Thoracic aorta (tissue), 2 donors: ENCODE data around the gene LAMB4. TPM values are rescaled to one million over a fixed set of nuclear protein-coding genes. Genes with fewer than 3 reads are reported as not detected.
A peak's percentile ranks its signal among the peaks of the same experiment; 100 is the strongest.

Source experiments
- ATAC-seq: fragments of 150-250 bp; one replicate; pipeline ENCODE4 v1.8.0; 2017; ENCODE audit warnings: low read depth; ENCODE audit not compliant: insufficient number of reproducible peaks, low FRiP score
- DNase-seq: peaks from one replicate; pipeline ENCODE4 v3.0.0-alpha.2; 2020; ENCODE audit warnings: low spot score
- H3K27ac ChIP-seq, 2 donors: fragments of 200-600 bp; sonication (generic); 1 replicate in 1 of 2; 2 replicates in 1 of 2; pipeline ENCODE4 v1.5.1; 2016; ENCODE audit warnings: mild to moderate bottlenecking in 2 of 2, moderate library complexity in 2 of 2
- H3K27me3 ChIP-seq: fragments of 200-600 bp; sonication (generic); replicated peaks from 2 replicates; pipeline ENCODE4 v1.6.0; 2016; ENCODE audit warnings: mild to moderate bottlenecking; ENCODE audit not compliant: insufficient read depth
- H3K36me3 ChIP-seq: fragments of 200-600 bp; sonication (generic); one replicate; pipeline ENCODE4 v1.5.1; 2016
- H3K4me1 ChIP-seq, 2 donors: fragments of 200-600 bp; sonication (generic); 1 replicate in 1 of 2; 2 replicates in 1 of 2; pipeline versions ENCODE4 v1.5.1 to v1.6.0; 2016; ENCODE audit warnings: low read depth in 2 of 2, mild to moderate bottlenecking in 1 of 2; ENCODE audit not compliant: control insufficient read depth in 1 of 2
- H3K4me3 ChIP-seq: fragments of 200-600 bp; sonication (generic); 2 replicates; pipeline ENCODE4 v1.5.1; 2016; ENCODE audit warnings: mild to moderate bottlenecking
- H3K9me3 ChIP-seq: fragments of 200-600 bp; sonication (generic); 2 replicates; pipeline ENCODE4 v1.5.1; 2016
- CTCF ChIP-seq: fragments of 200-600 bp; sonication (generic); IDR thresholded peaks from one replicate; pipeline ENCODE4 v1.5.1; 2019; ENCODE audit warnings: antibody characterized with exemption
- total RNA-seq, 2 donors: library from RNA; depleted of rRNA; stranded (reverse); fragments of >200 nt; gene quantifications; one replicate each; pipeline versions ENCODE4 v1.1.0 to v1.2.3, GENCODE V29; 2016

LAMB4 gene
- total RNA-seq, 2 donors from 2014 or later, result 0.14 TPM; not detected in 1

- H3K36me3 ChIP-seq, result peaks cover 7% of the 10 kb centered on the region
- ATAC-seq, result no peak
- no peak for DNase-seq
- peak; percentile 38 for TF ChIP-seq CTCF
- H3K9me3 ChIP-seq, result no peaks in the 10 kb centered on the region
- no peak overlapping the region for H3K4me3 ChIP-seq
- H3K27ac ChIP-seq, result no peak overlapping the region
- H3K4me1 ChIP-seq, result peaks cover 0 to 18% of the 10 kb centered on the region in 2 donors
- no peaks in the 10 kb centered on the region for H3K27me3 ChIP-seq
These were observed 147.2 kb downstream of the LAMB4 start for GRCh38 chr7:107982918-107983389.

DNA sequence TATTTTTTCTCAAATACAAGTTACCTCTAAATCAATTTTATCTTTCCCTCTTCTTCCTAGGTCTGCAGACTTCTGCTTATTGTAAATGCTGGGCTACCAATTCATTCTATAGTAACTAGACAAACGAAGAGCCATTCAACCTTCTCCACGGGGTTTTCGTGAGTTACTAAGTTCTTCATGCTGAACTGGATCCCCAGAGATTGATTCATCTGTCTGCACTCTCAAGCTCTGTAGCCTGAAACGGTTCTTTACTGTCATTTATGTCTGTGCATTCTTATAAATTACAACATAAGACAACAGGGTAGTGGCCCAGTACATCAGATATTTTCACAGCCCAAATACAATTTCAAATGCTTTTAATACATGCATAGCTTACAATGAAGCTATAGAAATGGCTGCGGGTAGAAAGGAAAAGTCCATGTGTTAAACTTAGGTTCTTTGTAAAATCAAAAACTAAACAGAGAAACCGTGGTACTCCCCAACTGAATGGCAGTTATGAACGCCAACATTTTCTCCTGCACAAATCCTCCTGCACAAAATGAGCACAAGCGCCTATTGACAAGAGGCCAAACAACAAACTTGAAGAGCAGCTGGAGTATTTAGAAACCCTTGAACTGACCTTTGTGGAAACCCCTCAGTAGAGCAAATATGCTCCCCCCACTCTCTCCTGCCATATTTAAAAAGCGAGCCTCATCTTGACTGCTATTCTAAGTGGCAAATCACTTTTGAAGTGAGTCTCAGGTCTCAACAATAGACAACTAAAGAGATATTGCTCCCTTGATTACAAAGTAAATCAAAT is 147.9 kb downstream of the LAMB4 start:
- peaks cover 0 to 18% of the 10 kb centered on the region in 2 donors for H3K4me1 ChIP-seq
- no peaks in the 10 kb centered on the region for H3K27me3 ChIP-seq
- H3K9me3 ChIP-seq, result no peaks in the 10 kb centered on the region
- H3K4me3 ChIP-seq, result no peak overlapping the region
- ATAC-seq (no peak), DNase-seq (no peak)
- peaks cover 11% of the 10 kb centered on the region for H3K36me3 ChIP-seq
- no peak for TF ChIP-seq CTCF
- H3K27ac ChIP-seq, result no peak overlapping the region

GRCh38 chr7:107981466-107981865 is 148.7 kb downstream of the LAMB4 start:
- H3K4me3 ChIP-seq, result no peak overlapping the region
- DNase-seq (no peak), ATAC-seq (no peak)
- no peak overlapping the region for H3K27ac ChIP-seq
- no peaks in the 10 kb centered on the region for H3K27me3 ChIP-seq
- H3K4me1 ChIP-seq, result peaks cover 0 to 18% of the 10 kb centered on the region in 2 donors
- TF ChIP-seq CTCF, result no peak
- no peaks in the 10 kb centered on the region for H3K9me3 ChIP-seq
- peaks cover 15% of the 10 kb centered on the region for H3K36me3 ChIP-seq

DNA sequence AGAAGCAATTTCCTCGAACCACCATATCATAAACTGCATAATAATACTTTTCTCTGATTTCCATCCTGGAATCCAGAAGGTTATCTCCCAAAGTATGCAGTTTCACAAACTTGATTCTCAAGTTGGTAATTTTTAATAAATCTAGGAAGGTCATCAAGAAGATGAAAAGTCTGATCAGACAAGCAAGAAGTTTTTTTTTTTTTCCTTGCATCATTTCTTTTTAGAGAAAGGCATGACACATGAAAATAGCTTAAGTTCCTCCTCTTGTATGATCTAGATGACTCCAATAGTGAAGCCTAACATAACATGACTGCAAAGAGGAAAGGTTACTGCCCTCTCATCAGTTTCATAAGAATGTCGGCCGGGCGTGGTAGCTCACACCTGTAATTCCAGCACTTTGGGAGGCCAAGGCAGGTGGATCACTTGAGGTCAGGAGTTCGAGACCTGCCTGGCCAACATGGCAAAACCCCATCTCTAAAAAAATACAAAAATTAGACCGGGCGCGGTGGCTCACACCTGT is 149.4 kb downstream of the LAMB4 start:
- Histone ChIP-seq H3K36me3 (peaks cover 22% of the 10 kb centered on the region), H3K27me3 (no peaks in the 10 kb centered on the region), H3K4me1 (peaks cover 0 to 18% of the 10 kb centered on the region in 2 donors), H3K27ac (no peak overlapping the region), H3K4me3 (no peak overlapping the region), H3K9me3 (no peaks in the 10 kb centered on the region)
- TF ChIP-seq CTCF, result no peak
- ATAC-seq (no peak), DNase-seq (no peak)

DNA sequence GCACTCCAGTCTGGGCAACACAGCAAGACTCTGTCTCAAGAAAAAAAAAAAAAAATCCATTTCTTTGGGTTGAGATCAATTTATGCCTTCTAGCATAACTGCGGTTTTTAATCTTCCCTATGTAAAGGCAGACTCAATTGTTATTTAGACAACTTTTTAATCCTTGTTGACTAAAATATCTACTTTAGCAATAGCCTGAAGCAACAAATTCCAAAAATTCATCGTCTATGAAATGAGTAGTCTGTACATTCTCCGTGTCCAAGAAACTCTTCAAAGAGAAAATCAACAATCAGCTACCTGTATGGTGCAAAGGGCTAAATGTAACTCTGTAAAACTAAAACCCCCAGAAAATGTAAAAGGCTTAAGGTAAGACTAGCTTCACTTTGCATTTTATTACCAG is 150.0 kb downstream of the LAMB4 start:
- Histone ChIP-seq H3K27ac (no peak overlapping the region), H3K9me3 (no peaks in the 10 kb centered on the region), H3K4me1 (peaks cover 0 to 18% of the 10 kb centered on the region in 2 donors), H3K36me3 (peaks cover 27% of the 10 kb centered on the region), H3K27me3 (no peaks in the 10 kb centered on the region), H3K4me3 (no peak overlapping the region)
- DNase-seq, result no peak
- no peak for ATAC-seq
- no peak for TF ChIP-seq CTCF
